Gastrocnemius medialis (tissue), 4 donors: ENCODE measurements around the gene ARHGAP26. TPM values are rescaled to one million over a fixed set of nuclear protein-coding genes. Genes with fewer than 3 reads are reported as not detected.

Experiments used
- ATAC-seq, 2 donors: fragments of 150-250 bp; one replicate each; pipeline ENCODE4 v1.9.1; 2016
- DNase-seq, 2 donors: peaks; one replicate each; pipeline ENCODE4 v3.0.0-alpha.2; 2019
- H3K27ac ChIP-seq, 4 donors: fragments of 200-600 bp; sonication (generic); 1 replicate in 1 of 4; 2 replicates in 3 of 4; pipeline ENCODE4 v1.5.1; 2016 to 2018; ENCODE audit warnings: mild to moderate bottlenecking in 2 of 4, moderate library complexity in 1 of 4
- H3K27me3 ChIP-seq, 3 donors: fragments of 200-600 bp; sonication (generic) in 2 of 3; 1 replicate in 1 of 3; 2 replicates in 2 of 3; pipeline versions ENCODE4 v1.5.1 to v1.6.0; 2016 to 2019; ENCODE audit warnings: mild to moderate bottlenecking in 1 of 3, moderate library complexity in 1 of 3
- H3K36me3 ChIP-seq, 2 donors: fragments of 200-600 bp; sonication (generic) in 1 of 2; one replicate each; pipeline ENCODE4 v1.5.1; 2017 to 2018
- H3K4me1 ChIP-seq, 2 donors: fragments of 200-600 bp; sonication (generic) in 1 of 2; one replicate each; pipeline ENCODE4 v1.5.1; 2016 to 2017; ENCODE audit warnings: mild to moderate bottlenecking in 2 of 2
- H3K4me3 ChIP-seq, 4 donors: fragments of 200-600 bp; sonication (generic) in 3 of 4; 1 replicate in 1 of 4; 2 replicates in 3 of 4; pipeline ENCODE4 v1.5.1; 2016 to 2019; ENCODE audit warnings: mild to moderate bottlenecking in 2 of 4
- H3K9me3 ChIP-seq, 3 donors: fragments of 200-600 bp; sonication (generic) in 2 of 3; 1 replicate in 1 of 3; 2 replicates in 2 of 3; pipeline ENCODE4 v1.5.1; 2016 to 2019
- POLR2A ChIP-seq, 2 donors: fragments of 450-650 bp; IDR thresholded peaks; one replicate each; pipeline ENCODE4 v1.6.1; 2017; ENCODE audit warnings: antibody characterized with exemption in 2 of 2, mild to moderate bottlenecking in 2 of 2, moderate library complexity in 2 of 2
- in situ Hi-C, 4 donors: fragments of 200-750 bp; cut with MboI; loops; one replicate each; pipeline versions ENCODE4 v1.15.0 to v1.8.0; 2017; ENCODE audit warnings: low sequenced_read_pairs in 4 of 4
- intact Hi-C: fragments of 100-400 bp; cut with DNase I; formaldehyde crosslinking; loops from one replicate; pipeline ENCODE4 v1.15.1; 2023; ENCODE audit warnings: low total_unique reads
- total RNA-seq, 4 donors: library from RNA; depleted of rRNA; stranded (reverse); fragments of >200 nt; gene quantifications; one replicate each; pipeline versions ENCODE4 v1.1.0 to v1.2.3, GENCODE V29; 2016
- TF ChIP-seq, protein P1 (sequence below), 5 experiments: fragments of 450-650 bp in 3 of 5; fragments of 200-600 bp in 2 of 5; sonication (generic) in 2 of 5; IDR thresholded peaks in 4 of 5; conservative IDR thresholded peaks in 1 of 5; 1 replicate in 4 of 5; 2 replicates in 1 of 5; pipeline ENCODE4 v1.5.1; 2016 to 2019; ENCODE audit warnings: antibody characterized with exemption in 5 of 5, mild to moderate bottlenecking in 3 of 5, moderate library complexity in 3 of 5

Gene ARHGAP26
- total RNA-seq, 4 donors from 2014 or later: 9.1 to 22.4 (median 13.4) TPM

- no peak for DNase-seq
Measured at GRCh38 chr5:143061161-143061945, 291.2 kb downstream of the ARHGAP26 start.

GRCh38 chr5:143062379-143062778, 292.2 kb downstream of the ARHGAP26 start:
- no peaks in the 10 kb centered on the region for H3K27me3 ChIP-seq
- no peak overlapping the region for H3K4me3 ChIP-seq
- ATAC-seq: no peak
- intact Hi-C loops: no loop called here
- H3K27ac ChIP-seq: peak overlapping the region; percentile 76 to 91 (median 84)
- no peaks in the 10 kb centered on the region for H3K9me3 ChIP-seq
- peaks cover 96 to 99% of the 10 kb centered on the region in 2 donors for H3K4me1 ChIP-seq
- DNase-seq: no peak
- TF ChIP-seq, protein P1, sequence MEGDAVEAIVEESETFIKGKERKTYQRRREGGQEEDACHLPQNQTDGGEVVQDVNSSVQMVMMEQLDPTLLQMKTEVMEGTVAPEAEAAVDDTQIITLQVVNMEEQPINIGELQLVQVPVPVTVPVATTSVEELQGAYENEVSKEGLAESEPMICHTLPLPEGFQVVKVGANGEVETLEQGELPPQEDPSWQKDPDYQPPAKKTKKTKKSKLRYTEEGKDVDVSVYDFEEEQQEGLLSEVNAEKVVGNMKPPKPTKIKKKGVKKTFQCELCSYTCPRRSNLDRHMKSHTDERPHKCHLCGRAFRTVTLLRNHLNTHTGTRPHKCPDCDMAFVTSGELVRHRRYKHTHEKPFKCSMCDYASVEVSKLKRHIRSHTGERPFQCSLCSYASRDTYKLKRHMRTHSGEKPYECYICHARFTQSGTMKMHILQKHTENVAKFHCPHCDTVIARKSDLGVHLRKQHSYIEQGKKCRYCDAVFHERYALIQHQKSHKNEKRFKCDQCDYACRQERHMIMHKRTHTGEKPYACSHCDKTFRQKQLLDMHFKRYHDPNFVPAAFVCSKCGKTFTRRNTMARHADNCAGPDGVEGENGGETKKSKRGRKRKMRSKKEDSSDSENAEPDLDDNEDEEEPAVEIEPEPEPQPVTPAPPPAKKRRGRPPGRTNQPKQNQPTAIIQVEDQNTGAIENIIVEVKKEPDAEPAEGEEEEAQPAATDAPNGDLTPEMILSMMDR (IDR thresholded peaks at IDR 0.05 in 4 of 5, conservative IDR thresholded peaks at IDR 0.05 in 1 of 5): no peak
- TF ChIP-seq POLR2A (IDR thresholded peaks at IDR 0.05): no peak
- in situ Hi-C loops: no loop called here
- no peaks in the 10 kb centered on the region for H3K36me3 ChIP-seq

More at GRCh38 chr5:143061161-143061945, 291.2 kb downstream of the ARHGAP26 start:
- no peak for ATAC-seq
- intact Hi-C loops (no loop called here), in situ Hi-C loops (no loop called here)
- Histone ChIP-seq H3K27ac (peak overlapping the region; percentile 18 to 91 (median 33)), H3K36me3 (no peaks in the 10 kb centered on the region), H3K4me3 (no peak overlapping the region), H3K9me3 (no peaks in the 10 kb centered on the region), H3K27me3 (no peaks in the 10 kb centered on the region), H3K4me1 (peaks cover 96 to 97% of the 10 kb centered on the region in 2 donors)
- TF ChIP-seq POLR2A (IDR thresholded peaks at IDR 0.05): no peak
- TF ChIP-seq, protein P1 (IDR thresholded peaks at IDR 0.05 in 4 of 5, conservative IDR thresholded peaks at IDR 0.05 in 1 of 5): no peak

GRCh38 chr5:143063175-143063970, 293.2 kb downstream of the ARHGAP26 start:
- Histone ChIP-seq H3K36me3 (no peaks in the 10 kb centered on the region), H3K4me3 (no peak overlapping the region), H3K4me1 (peaks cover 88 to 96% of the 10 kb centered on the region in 2 donors), H3K27ac (peak overlapping the region; percentile 76 to 91 (median 84)), H3K27me3 (no peaks in the 10 kb centered on the region), H3K9me3 (no peaks in the 10 kb centered on the region)
- intact Hi-C loops (no loop called here), in situ Hi-C loops (no loop called here)
- ATAC-seq (peak; percentile 59 to 70), DNase-seq (peak; percentile 72 to 74)
- no peak for TF ChIP-seq POLR2A (IDR thresholded peaks at IDR 0.05)
- TF ChIP-seq, protein P1 (IDR thresholded peaks at IDR 0.05 in 4 of 5, conservative IDR thresholded peaks at IDR 0.05 in 1 of 5): no peak

DNA sequence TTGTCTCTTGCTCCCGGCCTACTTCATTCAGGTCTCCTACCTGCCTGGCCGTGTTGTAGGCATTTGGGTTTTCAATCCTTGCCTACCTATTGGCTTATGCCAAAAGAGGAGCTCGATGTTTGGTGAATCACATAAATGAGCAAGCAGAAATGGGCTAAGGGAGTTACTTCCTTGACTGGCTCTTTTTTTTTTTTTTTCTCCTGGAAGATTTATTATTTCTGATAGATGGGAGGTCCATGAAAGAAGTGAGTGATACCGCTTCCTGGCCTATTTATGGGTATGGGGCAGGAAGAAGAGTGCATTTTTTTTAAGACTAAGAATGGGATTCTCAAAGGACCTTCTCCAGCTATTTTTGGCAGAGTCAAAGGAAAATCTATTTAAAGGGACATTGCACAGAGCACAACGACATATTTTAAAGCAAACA, 294.1 kb downstream of the ARHGAP26 start:
- peak overlapping the region; percentile 76 to 91 (median 84) for H3K27ac ChIP-seq
- DNase-seq (no peak), ATAC-seq (peak in 1 of 2 donors; percentile 2)
- intact Hi-C loops (no loop called here), in situ Hi-C loops (no loop called here)
- H3K36me3 ChIP-seq: no peaks in the 10 kb centered on the region
- H3K9me3 ChIP-seq: no peaks in the 10 kb centered on the region
- peak overlapping the region in 1 of 4 donors; percentile 14 for H3K4me3 ChIP-seq
- peaks cover 80 to 87% of the 10 kb centered on the region in 2 donors for H3K4me1 ChIP-seq
- TF ChIP-seq, protein P1 (IDR thresholded peaks at IDR 0.05 in 4 of 5, conservative IDR thresholded peaks at IDR 0.05 in 1 of 5): no peak
- TF ChIP-seq POLR2A (IDR thresholded peaks at IDR 0.05): no peak
- no peaks in the 10 kb centered on the region for H3K27me3 ChIP-seq
